Motor neuron (in vitro differentiated cells): ENCODE results near the gene USP53. TPM values are rescaled to one million over a fixed set of nuclear protein-coding genes. Genes with fewer than 3 reads are reported as not detected.
A peak's percentile ranks its signal among the peaks of the same experiment; 100 is the strongest.
"Not testable (repeated sequence)": the region's sequence is repeated elsewhere in the genome, so short reads cannot be mapped to it uniquely, and the experiment has no call there.

Source experiments
- ATAC-seq, 8 experiments: fragments of 200-7000 bp; cut with Tn5 transposase; replicated peaks in 6 of 8; 2 replicates each; pipeline ENCODE4 v1.8.0; 2021; ENCODE audit warnings: mild to moderate bottlenecking in 8 of 8, moderate library complexity in 8 of 8
- H3K27ac ChIP-seq, 2 donors: fragments of 250-450 bp; sonication (Bioruptor Pico); 2 replicates each; pipeline ENCODE4 v1.9.0; 2021; ENCODE audit warnings: antibody characterized with exemption in 2 of 2, mild to moderate bottlenecking in 2 of 2, moderate library complexity in 1 of 2
- H3K4me1 ChIP-seq, 2 donors: fragments of 250-450 bp; sonication (Bioruptor Pico); replicated peaks in 1 of 2; 2 replicates each; pipeline ENCODE4 v1.6.1; 2021; ENCODE audit warnings: antibody characterized with exemption in 2 of 2, mild to moderate bottlenecking in 2 of 2, moderate library complexity in 1 of 2
- H3K4me3 ChIP-seq, 5 donors: fragments of 250-450 bp; sonication (Bioruptor Pico); 2 replicates each; pipeline ENCODE4 v1.9.0; 2021; ENCODE audit warnings: antibody characterized with exemption in 5 of 5, mild to moderate bottlenecking in 5 of 5, moderate library complexity in 4 of 5
- WGBS, 10 experiments: fragments of 450-650 bp; shearing (Covaris generic); methylation state at CpG; one replicate each; pipeline ENCODE4 v1.0.0; 2022; 5-methylcytosine and 5-hydroxymethylcytosine counted together
- in situ Hi-C, 9 experiments: fragments of 400-800 bp; cut with MboI; loops; one replicate each; pipeline ENCODE4 v1.15.0; 2021; ENCODE audit warnings: low sequenced_read_pairs in 9 of 9, low pct_unique_long_range_greater_than_20kb in 2 of 9; ENCODE audit not compliant: unreplicated experiment in 9 of 9
- total RNA-seq, 8 experiments: library from RNA; unstranded; fragments of 300-600 nt; gene quantifications; 2 replicates each; pipeline versions ENCODE4 v1.2.3 to v1.2.4, GENCODE V29; 2022

The USP53 gene
- total RNA-seq, 8 experiments from 2014 or later, result 4.4 to 21.4 (median 12.6) TPM

- no peak overlapping the region for H3K4me3 ChIP-seq
- no peak overlapping the region for H3K27ac ChIP-seq
- ATAC-seq, result no peak
- in situ Hi-C loops, result loop anchor here in 3 of 9 experiments (25.0 kb wide), 2 partner anchors 174 to 724 kb away; no protein-coding TSS in a partner anchor
- no peaks in the 10 kb centered on the region for H3K4me1 ChIP-seq
Observed at GRCh38 chr4:119313237-119313636, 100.7 kb downstream of the USP53 start.

DNA sequence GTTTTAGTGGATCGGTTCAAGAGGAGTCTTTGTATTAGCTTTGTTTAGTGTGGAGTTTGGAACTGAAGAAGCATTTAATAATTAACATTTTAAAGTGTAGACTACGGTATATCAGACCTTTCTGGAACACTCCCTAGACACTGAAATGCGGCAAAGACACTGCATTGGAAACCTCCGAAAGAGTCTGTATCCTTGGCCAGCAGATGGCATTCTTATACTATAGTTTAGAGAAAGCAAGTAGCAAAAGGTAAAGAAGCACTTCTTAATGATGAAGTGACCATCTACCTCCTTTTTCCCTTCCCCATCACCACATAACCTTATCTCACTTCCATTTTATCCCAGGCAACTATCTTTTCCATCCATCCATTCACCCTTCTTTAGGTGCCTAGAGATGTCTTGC, 101.8 kb downstream of the USP53 start:
- Histone ChIP-seq H3K27ac (no peak overlapping the region), H3K4me3 (no peak overlapping the region), H3K4me1 (no peaks in the 10 kb centered on the region)
- 4 to 57% (median 19%) methylated on average over 1 to 4 of the region's 4 CpGs; no CpG with 5 or more reads in 1 of the 10 experiments for WGBS, 10 experiments
- ATAC-seq, result peak in 7 of 8 experiments; percentile 45 to 84 (median 71)
- in situ Hi-C loops, result loop anchor here in 3 of 9 experiments (25.0 kb wide), 2 partner anchors 173 to 723 kb away; no protein-coding TSS in a partner anchor

DNA sequence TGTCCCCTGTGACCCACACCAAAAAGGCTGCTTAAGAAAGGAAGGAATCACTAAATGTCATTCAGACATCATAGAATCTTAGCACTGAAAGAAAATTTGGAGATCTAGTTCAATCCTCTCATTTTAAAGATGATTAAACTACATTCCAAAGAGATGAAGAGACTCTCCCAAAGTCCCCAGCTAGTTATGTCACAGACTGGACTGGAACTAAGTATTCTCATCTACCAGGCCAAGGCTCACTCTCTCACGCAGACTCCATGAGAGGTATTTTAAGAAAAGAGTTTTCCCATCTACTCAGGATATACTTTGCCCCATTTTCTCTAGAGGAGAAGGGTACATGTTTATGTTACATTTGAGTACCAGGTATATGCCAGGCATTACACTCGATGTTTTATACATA, 102.5 kb downstream of the USP53 start:
- WGBS, 10 experiments, result 0 to 83% (median 68%) methylated on average over 1 to 2 of the region's 2 CpGs; no CpG with 5 or more reads in 2 of the 10 experiments
- in situ Hi-C loops, result loop anchor here in 3 of 9 experiments (25.0 kb wide), 2 partner anchors 172 to 722 kb away; no protein-coding TSS in a partner anchor
- Histone ChIP-seq H3K4me1 (no peaks in the 10 kb centered on the region), H3K4me3 (no peak overlapping the region), H3K27ac (no peak overlapping the region)
- no peak for ATAC-seq

DNA sequence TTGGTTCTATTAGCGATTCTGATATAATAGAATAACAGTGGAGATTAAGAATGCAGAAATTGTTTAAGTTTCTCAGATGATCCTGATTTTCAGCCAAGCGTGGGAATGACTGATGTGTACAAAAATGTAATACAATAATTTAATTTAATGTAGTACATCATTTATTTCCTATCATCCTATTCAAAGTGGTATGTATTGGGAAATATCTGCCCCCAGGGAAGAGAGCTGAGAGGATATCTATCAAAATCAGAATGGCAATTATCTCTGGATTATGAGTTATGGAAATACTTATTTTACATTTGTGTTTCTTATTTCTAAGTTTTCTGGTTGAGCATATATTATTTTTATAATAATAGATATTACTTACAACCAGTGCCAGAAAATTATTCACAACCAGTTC, 105.5 kb downstream of the USP53 start:
- in situ Hi-C loops, result loop anchor here in 3 of 9 experiments (25.0 kb wide), 2 partner anchors 169 to 719 kb away; no protein-coding TSS in a partner anchor
- no peak for ATAC-seq
- WGBS, 10 experiments, result 27 to 100% (median 77%) methylated on average over 1 to 2 of the region's 2 CpGs
- Histone ChIP-seq H3K4me1 (no peaks in the 10 kb centered on the region), H3K4me3 (no peak overlapping the region), H3K27ac (no peak overlapping the region)

GRCh38 chr4:119321921-119322687, 109.6 kb downstream of the USP53 start, which contains the start of gene FABP2:
FABP2 (minus strand) TSS chr4:119322138; CDS start chr4:119322102, 36 bp downstream.
- in situ Hi-C loops, result loop anchor here in 3 of 9 experiments (25.0 kb wide), 2 partner anchors 165 to 715 kb away; no protein-coding TSS in a partner anchor
- Histone ChIP-seq H3K27ac (no peak within 1 kb of the TSS), H3K4me3 (no peak within 1 kb of the TSS), H3K4me1 (no peaks in the 10 kb centered on the region)
- no peak for ATAC-seq
- WGBS, 10 experiments, result 11 to 90% (median 83%) methylated on average over 3 to 6 of the region's 6 CpGs

GRCh38 chr4:119328695-119329094, 116.2 kb downstream of the USP53 start:
- H3K4me1 ChIP-seq, result no peaks in the 10 kb centered on the region
- H3K4me3 ChIP-seq, result no peak overlapping the region
- WGBS, 10 experiments, result 15 to 92% (median 71%) methylated on average over 1 to 2 of the region's 2 CpGs; no CpG with 5 or more reads in 2 of the 10 experiments
- no peak overlapping the region for H3K27ac ChIP-seq
- ATAC-seq, result no peak
- in situ Hi-C loops, result no loop called here

GRCh38 chr4:119329835-119330620, 117.5 kb downstream of the USP53 start:
- ATAC-seq, result no peak
- Histone ChIP-seq H3K4me1 (no peaks in the 10 kb centered on the region), H3K4me3 (no peak overlapping the region), H3K27ac (no peak overlapping the region)
- in situ Hi-C loops, result no loop called here
- WGBS, 10 experiments, result 31 to 100% (median 71%) methylated on average over 1 to 2 of the region's 2 CpGs; no CpG with 5 or more reads in 3 of the 10 experiments

GRCh38 chr4:119336332-119336979, 123.9 kb downstream of the USP53 start:
- ATAC-seq, result peak in 1 of 8 experiments; percentile 22
- H3K27ac ChIP-seq, H3K4me3 ChIP-seq, H3K4me1 ChIP-seq, in situ Hi-C loops: not testable (repeated sequence)
- WGBS, 10 experiments, result 80 to 100% (median 100%) methylated on average over 1 of the region's 4 CpGs; no CpG with 5 or more reads in 7 of the 10 experiments

- no peak for ATAC-seq
- no peak overlapping the region for H3K4me3 ChIP-seq
- 33 to 100% (median 80%) methylated on average over 1 of the region's 1 CpG; no CpG with 5 or more reads in 5 of the 10 experiments for WGBS, 10 experiments
- in situ Hi-C loops, result no loop called here
- no peak overlapping the region for H3K27ac ChIP-seq
- no peaks in the 10 kb centered on the region for H3K4me1 ChIP-seq
Observed at GRCh38 chr4:119337010-119337409, 124.5 kb downstream of the USP53 start.

- H3K4me3 ChIP-seq, ATAC-seq, H3K27ac ChIP-seq, in situ Hi-C loops, H3K4me1 ChIP-seq: not testable (repeated sequence)
Observed at GRCh38 chr4:119339895-119340294, 127.4 kb downstream of the USP53 start.

- H3K4me1 ChIP-seq, ATAC-seq, in situ Hi-C loops, H3K4me3 ChIP-seq, H3K27ac ChIP-seq: not testable (repeated sequence)
- WGBS, 10 experiments, result no CpG with 5 or more reads among the region's 2 CpGs
Observed at GRCh38 chr4:119343293-119343692, 130.8 kb downstream of the USP53 start.
